ENCODE data around the gene MLYCD. TPM values are rescaled to one million over a fixed set of nuclear protein-coding genes. Genes with fewer than 3 reads are reported as not detected.
"Not testable (repeated sequence)": the region's sequence is repeated elsewhere in the genome, so short reads cannot be mapped to it uniquely, and the experiment has no call there.

MLYCD gene
- polyA plus RNA-seq, 1 donor (not counting 4 experiments of a cell fraction or from before 2014, with no cell fraction given), result 1.2 TPM

DNA sequence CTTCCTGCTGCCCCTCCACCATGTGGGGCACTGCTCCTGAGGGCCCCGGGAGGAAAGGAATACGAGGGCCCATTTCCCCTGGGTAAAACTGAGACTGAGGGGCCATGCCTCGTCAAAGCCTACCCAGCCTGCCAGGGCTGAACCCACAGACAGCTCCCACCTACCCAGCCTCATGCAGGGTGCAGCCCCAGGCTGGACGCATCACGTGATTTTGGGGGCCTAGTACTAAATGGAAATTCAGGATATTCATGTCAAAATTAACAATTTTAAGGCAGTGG is 50.7 kb downstream of the MLYCD start:
- dilution Hi-C loops (cut with MboI; ENCODE audit: extremely low pct_ligation_motif_present, low sequenced_read_pairs), result no loop called here
- H3K4me1 ChIP-seq (ENCODE audit: control insufficient read depth, extremely low read depth, insufficient read depth, low read length), result peaks cover 17% of the 10 kb centered on the region
- DNase-seq (ENCODE audit: low read depth, low spot score) (no peak), FAIRE-seq (no peak)
- no peaks in the 10 kb centered on the region for H3K9me3 ChIP-seq (ENCODE audit: control insufficient read depth, low read depth, low read length)
- H3K27ac ChIP-seq (ENCODE audit: control insufficient read depth, insufficient read depth, low read length), result no peak overlapping the region
- no peaks in the 10 kb centered on the region for H3K9me1 ChIP-seq (ENCODE audit: control insufficient read depth, extremely low read depth, insufficient read depth, low read length)
- no peaks in the 10 kb centered on the region for H3K79me2 ChIP-seq (ENCODE audit: control insufficient read depth, insufficient read depth, low read length)
- H3K36me3 ChIP-seq (ENCODE audit: control insufficient read depth in 2 of 2, extremely low read depth in 1 of 2, insufficient read depth in 2 of 2, low read length in 2 of 2), result no peaks in the 10 kb centered on the region
- no peak overlapping the region for H2AFZ ChIP-seq (ENCODE audit: control insufficient read depth, low read length)
- no peak overlapping the region for H3K4me2 ChIP-seq (ENCODE audit: control insufficient read depth, extremely low read depth, insufficient read depth, low read depth, low read length)
- H4K20me1 ChIP-seq (ENCODE audit: control insufficient read depth, extremely low read depth, insufficient read depth, low read length), result no peaks in the 10 kb centered on the region
- H3K4me3 ChIP-seq (ENCODE audit: control insufficient read depth in 2 of 3, extremely low read depth in 1 of 3, insufficient read depth in 2 of 3, low read depth in 1 of 3, low read length in 3 of 3), result no peak overlapping the region
- TF ChIP-seq, protein P1, sequence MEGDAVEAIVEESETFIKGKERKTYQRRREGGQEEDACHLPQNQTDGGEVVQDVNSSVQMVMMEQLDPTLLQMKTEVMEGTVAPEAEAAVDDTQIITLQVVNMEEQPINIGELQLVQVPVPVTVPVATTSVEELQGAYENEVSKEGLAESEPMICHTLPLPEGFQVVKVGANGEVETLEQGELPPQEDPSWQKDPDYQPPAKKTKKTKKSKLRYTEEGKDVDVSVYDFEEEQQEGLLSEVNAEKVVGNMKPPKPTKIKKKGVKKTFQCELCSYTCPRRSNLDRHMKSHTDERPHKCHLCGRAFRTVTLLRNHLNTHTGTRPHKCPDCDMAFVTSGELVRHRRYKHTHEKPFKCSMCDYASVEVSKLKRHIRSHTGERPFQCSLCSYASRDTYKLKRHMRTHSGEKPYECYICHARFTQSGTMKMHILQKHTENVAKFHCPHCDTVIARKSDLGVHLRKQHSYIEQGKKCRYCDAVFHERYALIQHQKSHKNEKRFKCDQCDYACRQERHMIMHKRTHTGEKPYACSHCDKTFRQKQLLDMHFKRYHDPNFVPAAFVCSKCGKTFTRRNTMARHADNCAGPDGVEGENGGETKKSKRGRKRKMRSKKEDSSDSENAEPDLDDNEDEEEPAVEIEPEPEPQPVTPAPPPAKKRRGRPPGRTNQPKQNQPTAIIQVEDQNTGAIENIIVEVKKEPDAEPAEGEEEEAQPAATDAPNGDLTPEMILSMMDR (optimal IDR thresholded peaks at IDR 0.05 in 1 of 3, IDR thresholded peaks at IDR 0.05 in 1 of 3, conservative IDR thresholded peaks at IDR 0.05 in 1 of 3; ENCODE audit: extremely low read depth in 1 of 3, insufficient read depth in 2 of 3, low read length in 3 of 3), result no peak
- no peak for TF ChIP-seq EZH2 (IDR thresholded peaks at IDR 0.05; ENCODE audit: low read length)
- H3K27me3 ChIP-seq (ENCODE audit: control insufficient read depth, extremely low read depth, insufficient read depth, low read length), result no peaks in the 10 kb centered on the region
- H3K9ac ChIP-seq (ENCODE audit: control insufficient read depth, extremely low read depth, insufficient read depth, low read length), result no peak overlapping the region

GRCh38 chr16:83950862-83951399 is 52.0 kb downstream of the MLYCD start:
- H3K27ac ChIP-seq (ENCODE audit: control insufficient read depth, insufficient read depth, low read length); H3K27me3 ChIP-seq (ENCODE audit: control insufficient read depth, extremely low read depth, insufficient read depth, low read length); dilution Hi-C loops (cut with MboI; ENCODE audit: extremely low pct_ligation_motif_present, low sequenced_read_pairs); H3K4me3 ChIP-seq (ENCODE audit: control insufficient read depth in 2 of 3, extremely low read depth in 1 of 3, insufficient read depth in 2 of 3, low read depth in 1 of 3, low read length in 3 of 3); H3K9me3 ChIP-seq (ENCODE audit: control insufficient read depth, low read depth, low read length); H3K36me3 ChIP-seq (ENCODE audit: control insufficient read depth in 2 of 2, extremely low read depth in 1 of 2, insufficient read depth in 2 of 2, low read length in 2 of 2); H3K4me2 ChIP-seq (ENCODE audit: control insufficient read depth, extremely low read depth, insufficient read depth, low read depth, low read length); H4K20me1 ChIP-seq (ENCODE audit: control insufficient read depth, extremely low read depth, insufficient read depth, low read length); H2AFZ ChIP-seq (ENCODE audit: control insufficient read depth, low read length); H3K9ac ChIP-seq (ENCODE audit: control insufficient read depth, extremely low read depth, insufficient read depth, low read length); FAIRE-seq; DNase-seq (ENCODE audit: low read depth, low spot score); H3K9me1 ChIP-seq (ENCODE audit: control insufficient read depth, extremely low read depth, insufficient read depth, low read length); H3K79me2 ChIP-seq (ENCODE audit: control insufficient read depth, insufficient read depth, low read length): not testable (repeated sequence)
- H3K4me1 ChIP-seq (ENCODE audit: control insufficient read depth, extremely low read depth, insufficient read depth, low read length), result peaks cover 19% of the 10 kb centered on the region

DNA sequence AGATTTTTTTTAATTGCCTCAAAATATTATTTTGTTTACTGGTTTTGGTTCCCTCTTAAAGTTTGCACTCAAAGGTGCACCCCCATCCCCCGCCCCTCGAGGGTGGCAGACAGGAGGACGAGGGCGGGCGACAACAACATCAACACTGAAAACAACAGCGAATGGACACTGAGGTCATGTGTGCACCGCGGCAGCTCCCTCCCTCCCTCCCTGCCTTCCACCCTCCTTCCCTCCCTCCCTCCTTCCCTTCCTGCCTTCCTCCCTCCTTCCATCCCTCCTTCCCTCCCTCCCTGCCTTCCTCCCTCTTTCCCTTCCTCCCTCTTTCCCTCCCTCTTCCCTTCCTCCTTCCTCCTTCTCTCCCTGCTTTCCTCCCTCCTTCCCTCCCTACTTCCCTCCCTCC is 52.6 kb downstream of the MLYCD start:
- H4K20me1 ChIP-seq (ENCODE audit: control insufficient read depth, extremely low read depth, insufficient read depth, low read length), result no peaks in the 10 kb centered on the region
- H3K9me3 ChIP-seq (ENCODE audit: control insufficient read depth, low read depth, low read length), result no peaks in the 10 kb centered on the region
- H3K4me2 ChIP-seq (ENCODE audit: control insufficient read depth, extremely low read depth, insufficient read depth, low read depth, low read length), result no peak overlapping the region
- H3K36me3 ChIP-seq (ENCODE audit: control insufficient read depth in 2 of 2, extremely low read depth in 1 of 2, insufficient read depth in 2 of 2, low read length in 2 of 2), result no peaks in the 10 kb centered on the region
- dilution Hi-C loops (cut with MboI; ENCODE audit: extremely low pct_ligation_motif_present, low sequenced_read_pairs), result no loop called here
- no peaks in the 10 kb centered on the region for H3K79me2 ChIP-seq (ENCODE audit: control insufficient read depth, insufficient read depth, low read length)
- FAIRE-seq (no peak), DNase-seq (ENCODE audit: low read depth, low spot score) (no peak)
- H3K27me3 ChIP-seq (ENCODE audit: control insufficient read depth, extremely low read depth, insufficient read depth, low read length), result no peaks in the 10 kb centered on the region
- no peaks in the 10 kb centered on the region for H3K9me1 ChIP-seq (ENCODE audit: control insufficient read depth, extremely low read depth, insufficient read depth, low read length)
- no peak for TF ChIP-seq EZH2 (IDR thresholded peaks at IDR 0.05; ENCODE audit: low read length)
- no peak overlapping the region for H3K4me3 ChIP-seq (ENCODE audit: control insufficient read depth in 2 of 3, extremely low read depth in 1 of 3, insufficient read depth in 2 of 3, low read depth in 1 of 3, low read length in 3 of 3)
- H3K4me1 ChIP-seq (ENCODE audit: control insufficient read depth, extremely low read depth, insufficient read depth, low read length), result peaks cover 19% of the 10 kb centered on the region
- H3K27ac ChIP-seq (ENCODE audit: control insufficient read depth, insufficient read depth, low read length), result no peak overlapping the region
- H3K9ac ChIP-seq (ENCODE audit: control insufficient read depth, extremely low read depth, insufficient read depth, low read length), result no peak overlapping the region
- no peak overlapping the region for H2AFZ ChIP-seq (ENCODE audit: control insufficient read depth, low read length)
